GM12878 (cell line): ENCODE data around the gene SYPL2. TPM values are rescaled to one million over a fixed set of nuclear protein-coding genes. Genes with fewer than 3 reads are reported as not detected.

Source experiments
- ATAC-seq: fragments of 200-7000 bp; cut with Tn5 transposase; 3 replicates; pipeline ENCODE4 v1.9.1; 2020; ENCODE audit warnings: mild to moderate bottlenecking, moderate library complexity
- BruUV-seq: library from RNA; stranded (reverse); fragments of 400-500 nt; replicated peaks from 2 replicates; lab custom pipeline; 2021; lab: Mats Ljungman, UMichigan
- CTCF ChIA-PET: fragments of 300-600 bp; sonication (Branson Sonifier 250); formaldehyde crosslinking; extraction: SDS; loops from one replicate; lab custom pipeline; 2021; ENCODE audit warnings: inconsistent platforms; lab: Yijun Ruan, JAX
- POLR2A ChIA-PET: fragments of 350-600 bp; formaldehyde crosslinking; extraction: SDS; loops from one replicate; lab custom pipeline; 2021; ENCODE audit warnings: inconsistent platforms; lab: Charles Lee
- RAD21 ChIA-PET: fragments of 300-600 bp; sonication (Branson Sonifier 250); formaldehyde crosslinking; loops from one replicate; lab custom pipeline; 2023; ENCODE audit warnings: antibody characterized with exemption; ENCODE audit not compliant: unreplicated experiment; lab: Charles Lee
- SMC1A ChIA-PET: fragments of 300-600 bp; sonication (Branson Sonifier 250); formaldehyde crosslinking; loops from one replicate; lab custom pipeline; 2023; ENCODE audit not compliant: unreplicated experiment, uncharacterized antibody; lab: Charles Lee
- DNase-seq: peaks from one replicate; pipeline ENCODE4 v3.0.0-alpha.2; 2011; ENCODE audit warnings: low read depth, low spot score
- FAIRE-seq: peaks from 3 replicates; lab custom pipeline; 2011; peaks lifted over from hg19 to GRCh38; lab: Jason Lieb, UNC
- H2AFZ ChIP-seq: 2 replicates; pipeline ENCODE4 v1.6.0; 2011; ENCODE audit warnings: low read depth, low read length, control low read depth; ENCODE audit not compliant: control insufficient read depth
- H3K27ac ChIP-seq: 2 replicates; pipeline ENCODE4 v1.5.1; 2011; ENCODE audit warnings: control low read depth; ENCODE audit not compliant: control insufficient read depth, insufficient read depth
- H3K27me3 ChIP-seq, 2 experiments: replicated peaks in 1 of 2; 2 replicates each; pipeline versions ENCODE4 v1.6.0 to v1.6.1; 2011; ENCODE audit warnings: low read length in 1 of 2; ENCODE audit not compliant: control insufficient read depth in 2 of 2, insufficient read depth in 2 of 2
- H3K36me3 ChIP-seq, 2 experiments: 2 replicates each; pipeline ENCODE4 v1.5.1; 2011; ENCODE audit warnings: low read length in 1 of 2; ENCODE audit not compliant: control insufficient read depth in 2 of 2, insufficient read depth in 2 of 2
- H3K4me1 ChIP-seq: 2 replicates; pipeline ENCODE4 v1.6.1; 2011; ENCODE audit warnings: mild to moderate bottlenecking, low read length, moderate library complexity, mixed read lengths; ENCODE audit not compliant: control insufficient read depth, insufficient read depth
- H3K4me2 ChIP-seq: 2 replicates; pipeline ENCODE4 v1.6.0; 2011; ENCODE audit warnings: control low read depth; ENCODE audit not compliant: control insufficient read depth, insufficient read depth
- H3K4me3 ChIP-seq: fragments of 200-600 bp; sonication (generic); 2 replicates; pipeline ENCODE4 v1.5.1; 2016
- H3K79me2 ChIP-seq: 2 replicates; pipeline ENCODE4 v1.6.0; 2011; ENCODE audit warnings: low read length; ENCODE audit not compliant: control insufficient read depth, insufficient read depth
- H3K9ac ChIP-seq: 2 replicates; pipeline ENCODE4 v1.8.0; 2011; ENCODE audit warnings: low read length, control low read depth, mixed read lengths; ENCODE audit not compliant: control insufficient read depth, insufficient read depth
- H3K9me3 ChIP-seq: replicated peaks from 3 replicates; pipeline ENCODE4 v1.5.1; 2011; ENCODE audit warnings: mild to moderate bottlenecking, low read length; ENCODE audit not compliant: control insufficient read depth, insufficient read depth
- H4K20me1 ChIP-seq: 2 replicates; pipeline ENCODE4 v1.6.0; 2011; ENCODE audit not compliant: control insufficient read depth, insufficient read depth
- BMI1 ChIP-seq: fragments of 450-650 bp; IDR thresholded peaks from 2 replicates; pipeline ENCODE4 v1.6.1; 2016; ENCODE audit warnings: mild to moderate bottlenecking, moderate library complexity, borderline replicate concordance
- IRF4 ChIP-seq: IDR thresholded peaks from 2 replicates; pipeline ENCODE4 v1.6.1; 2011; ENCODE audit warnings: low read depth, low read length
- KAT2A ChIP-seq: conservative IDR thresholded peaks from 2 replicates; pipeline ENCODE4 v1.6.1; 2011; ENCODE audit warnings: low read depth, low read length; ENCODE audit not compliant: control insufficient read depth
- MEF2A ChIP-seq: IDR thresholded peaks from 2 replicates; pipeline ENCODE4 v1.6.1; 2011; ENCODE audit warnings: low read depth, mild to moderate bottlenecking, low read length, moderate library complexity; ENCODE audit not compliant: insufficient read depth
- NR2C2 ChIP-seq: IDR thresholded peaks from 2 replicates; pipeline ENCODE4 v1.6.1; 2011; ENCODE audit warnings: borderline replicate concordance, low read depth; ENCODE audit not compliant: control insufficient read depth, insufficient read length
- PRDM15 ChIP-seq: fragments of 450-650 bp; formaldehyde crosslinking; IDR thresholded peaks from 2 replicates; pipeline ENCODE4 v1.4.0; 2020; ENCODE audit warnings: mild to moderate bottlenecking, moderate library complexity
- SUPT20H ChIP-seq: IDR thresholded peaks from 2 replicates; pipeline ENCODE4 v1.6.1; 2011; ENCODE audit warnings: low read depth, mild to moderate bottlenecking, low read length, moderate library complexity, borderline replicate concordance; ENCODE audit not compliant: control insufficient read depth
- WGBS: methylation state at CpG from one replicate; pipeline ENCODE4 v1.1.6; 2016; ENCODE audit warnings: low lambda C conversion rate; ENCODE audit not compliant: insufficient replicate concordance, insufficient coverage; ENCODE audit errors: missing lambda C conversion rate; 5-methylcytosine and 5-hydroxymethylcytosine counted together
- in situ Hi-C: fragments of 300-500 bp; cut with MboI; formaldehyde crosslinking; loops from 9 replicates; pipeline ENCODE4 v1.14.3; 2018; ENCODE audit warnings: mixed read lengths
- intact Hi-C: fragments of 100-400 bp; cut with micrococcal nuclease; formaldehyde crosslinking; loops from one replicate; pipeline ENCODE4 v1.14.2; 2022; ENCODE audit not compliant: unreplicated experiment
- polyA plus RNA-seq, 11 experiments: library from polyadenylated mRNA; depleted of rRNA in 4 of 11; unstranded in 6 of 11; stranded (reverse) in 5 of 11; fragments of >200 nt; fragmentation: Nextera tagmentation in 4 of 11; fragmentation: Illumina TruSeq in 1 of 11; extraction: Ambion mirVana in 4 of 11; extraction: Trizol in 1 of 11; gene quantifications; 1 replicate in 1 of 11; 2 replicates in 10 of 11; pipeline versions ENCODE4 v1.2.1 to v1.2.3, GENCODE V29; 2011 to 2016; ENCODE audit warnings: inconsistent platforms in 2 of 11, missing spikeins in 2 of 11, low read depth in 1 of 11
- total RNA-seq, 4 experiments: library from RNA; depleted of rRNA in 3 of 4; stranded (reverse); fragments of >200 nt in 3 of 4; fragmentation: Illumina TruSeq in 1 of 4; extraction: Trizol in 1 of 4; gene quantifications; 2 replicates each; pipeline versions ENCODE4 v1.2.1 to v1.2.3, GENCODE V29; 2013 to 2021
- TF ChIP-seq, protein P1 (sequence below): IDR thresholded peaks from 2 replicates; pipeline ENCODE4 v1.6.1; 2011; ENCODE audit warnings: borderline replicate concordance, low read depth, mild to moderate bottlenecking, moderate library complexity, low read length; ENCODE audit not compliant: insufficient read depth, poor library complexity, severe bottlenecking
- TF ChIP-seq, protein P2 (sequence below): fragments of 150-350 bp; IDR thresholded peaks from 2 replicates; pipeline ENCODE4 v1.6.1; 2016; ENCODE audit warnings: low read depth, low read length

Gene SYPL2
- total and polyA plus RNA-seq, 10 of the 15 experiments (the other 5 are each of a cell fraction or from before 2014, with no cell fraction given) = 0.04 to 0.11 (median 0.06) TPM; not detected in 3

DNA sequence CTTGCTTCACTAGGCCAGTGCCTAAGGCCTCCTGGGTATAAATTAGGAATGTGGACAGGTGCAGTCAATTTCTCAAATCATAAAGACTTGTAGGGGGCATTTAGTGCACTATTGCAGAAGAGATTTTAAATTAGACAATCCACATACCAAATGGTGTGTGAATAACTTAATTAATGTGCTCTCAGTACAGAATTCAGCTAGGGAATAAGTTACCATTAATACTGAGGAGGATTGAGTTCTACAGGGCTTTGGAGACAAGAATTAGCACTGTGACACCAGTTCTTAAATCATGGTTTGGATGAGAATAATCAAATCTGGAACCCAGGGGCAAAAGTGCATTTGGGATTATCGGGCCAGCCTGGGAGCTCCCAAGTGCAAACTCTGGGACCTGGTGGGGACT, 1.7 kb downstream of the SYPL2 start (continued):
- TF ChIP-seq, protein P1, sequence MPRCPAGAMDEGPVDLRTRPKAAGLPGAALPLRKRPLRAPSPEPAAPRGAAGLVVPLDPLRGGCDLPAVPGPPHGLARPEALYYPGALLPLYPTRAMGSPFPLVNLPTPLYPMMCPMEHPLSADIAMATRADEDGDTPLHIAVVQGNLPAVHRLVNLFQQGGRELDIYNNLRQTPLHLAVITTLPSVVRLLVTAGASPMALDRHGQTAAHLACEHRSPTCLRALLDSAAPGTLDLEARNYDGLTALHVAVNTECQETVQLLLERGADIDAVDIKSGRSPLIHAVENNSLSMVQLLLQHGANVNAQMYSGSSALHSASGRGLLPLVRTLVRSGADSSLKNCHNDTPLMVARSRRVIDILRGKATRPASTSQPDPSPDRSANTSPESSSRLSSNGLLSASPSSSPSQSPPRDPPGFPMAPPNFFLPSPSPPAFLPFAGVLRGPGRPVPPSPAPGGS = no peak
- TF ChIP-seq SUPT20H = no peak
- no peak for TF ChIP-seq KAT2A
- TF ChIP-seq, all 136 proteins: peak for 0

DNA sequence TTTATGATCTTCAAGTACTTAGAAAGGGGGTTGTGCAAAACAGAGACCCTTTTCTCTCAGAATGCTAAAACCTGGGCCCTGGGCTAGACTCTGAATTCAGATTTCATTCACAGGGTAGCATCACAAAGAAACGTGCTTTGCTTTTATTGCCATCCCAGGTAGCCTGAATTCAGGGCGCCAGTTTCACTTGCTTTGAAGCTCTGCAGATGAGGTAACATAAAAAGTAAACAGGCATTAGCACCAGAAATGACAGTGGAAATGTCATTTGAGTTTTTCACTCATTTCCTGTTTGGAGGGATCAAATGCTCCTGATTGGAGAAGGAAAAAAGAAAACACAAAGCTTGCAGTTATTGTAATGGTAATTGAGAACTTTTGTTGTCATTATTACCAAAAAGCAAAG, 2.6 kb downstream of the SYPL2 start:
- WGBS = 0% methylated on average over 2 of the region's 2 CpGs
- SMC1A ChIA-PET = no interaction called here
- in situ Hi-C loops = no loop called here
- BruUV-seq = no TSS peak
- Histone ChIP-seq H3K9me3 (no peaks in the 10 kb centered on the region), H3K4me1 (no peaks in the 10 kb centered on the region), H3K9ac (no peak overlapping the region), H3K27me3 (peaks cover 4 to 7% of the 10 kb centered on the region in 2 experiments; a peak in 3 of 4 replicates), H4K20me1 (no peaks in the 10 kb centered on the region), H3K4me2 (no peak overlapping the region), H3K27ac (no peak overlapping the region), H3K36me3 (no peaks in the 10 kb centered on the region), H3K4me3 (no peak overlapping the region), H2AFZ (no peak overlapping the region), H3K79me2 (no peaks in the 10 kb centered on the region)
- POLR2A ChIA-PET = no interaction called here
- no peak for ATAC-seq
- DNase-seq = no peak
- FAIRE-seq = no peak
- intact Hi-C loops = no loop called here
- RAD21 ChIA-PET = no interaction called here
- CTCF ChIA-PET = interaction anchor here (0.7 to 1.6 kb wide), 3 partner anchors 11 to 64 kb away, joined by 3 to 6 read pairs (median 4); no protein-coding TSS in a partner anchor
- no peak for TF ChIP-seq PRDM15 (CRISPR knock-in tag)
- TF ChIP-seq BMI1 = no peak
- no peak for TF ChIP-seq IRF4
- no peak for TF ChIP-seq NR2C2
- TF ChIP-seq MEF2A = no peak
- TF ChIP-seq, protein P2, sequence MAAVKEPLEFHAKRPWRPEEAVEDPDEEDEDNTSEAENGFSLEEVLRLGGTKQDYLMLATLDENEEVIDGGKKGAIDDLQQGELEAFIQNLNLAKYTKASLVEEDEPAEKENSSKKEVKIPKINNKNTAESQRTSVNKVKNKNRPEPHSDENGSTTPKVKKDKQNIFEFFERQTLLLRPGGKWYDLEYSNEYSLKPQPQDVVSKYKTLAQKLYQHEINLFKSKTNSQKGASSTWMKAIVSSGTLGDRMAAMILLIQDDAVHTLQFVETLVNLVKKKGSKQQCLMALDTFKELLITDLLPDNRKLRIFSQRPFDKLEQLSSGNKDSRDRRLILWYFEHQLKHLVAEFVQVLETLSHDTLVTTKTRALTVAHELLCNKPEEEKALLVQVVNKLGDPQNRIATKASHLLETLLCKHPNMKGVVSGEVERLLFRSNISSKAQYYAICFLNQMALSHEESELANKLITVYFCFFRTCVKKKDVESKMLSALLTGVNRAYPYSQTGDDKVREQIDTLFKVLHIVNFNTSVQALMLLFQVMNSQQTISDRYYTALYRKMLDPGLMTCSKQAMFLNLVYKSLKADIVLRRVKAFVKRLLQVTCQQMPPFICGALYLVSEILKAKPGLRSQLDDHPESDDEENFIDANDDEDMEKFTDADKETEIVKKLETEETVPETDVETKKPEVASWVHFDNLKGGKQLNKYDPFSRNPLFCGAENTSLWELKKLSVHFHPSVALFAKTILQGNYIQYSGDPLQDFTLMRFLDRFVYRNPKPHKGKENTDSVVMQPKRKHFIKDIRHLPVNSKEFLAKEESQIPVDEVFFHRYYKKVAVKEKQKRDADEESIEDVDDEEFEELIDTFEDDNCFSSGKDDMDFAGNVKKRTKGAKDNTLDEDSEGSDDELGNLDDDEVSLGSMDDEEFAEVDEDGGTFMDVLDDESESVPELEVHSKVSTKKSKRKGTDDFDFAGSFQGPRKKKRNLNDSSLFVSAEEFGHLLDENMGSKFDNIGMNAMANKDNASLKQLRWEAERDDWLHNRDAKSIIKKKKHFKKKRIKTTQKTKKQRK = no peak
